Astrocyte (in vitro differentiated cells and primary cell): Measurements from ENCODE around the gene XPNPEP1.

Experiments
- EZH2 ChIP-seq: IDR thresholded peaks from 2 replicates; pipeline ENCODE4 v1.6.1; 2012; ENCODE audit warnings: mild to moderate bottlenecking, low read length, inconsistent platforms; ENCODE audit not compliant: insufficient read depth
- TF ChIP-seq, protein P1 (sequence below): IDR thresholded peaks from 2 replicates; pipeline ENCODE4 v1.5.1; 2011; ENCODE audit warnings: low read depth, mild to moderate bottlenecking, inconsistent platforms, low read length, moderate library complexity; ENCODE audit not compliant: insufficient read depth

DNA sequence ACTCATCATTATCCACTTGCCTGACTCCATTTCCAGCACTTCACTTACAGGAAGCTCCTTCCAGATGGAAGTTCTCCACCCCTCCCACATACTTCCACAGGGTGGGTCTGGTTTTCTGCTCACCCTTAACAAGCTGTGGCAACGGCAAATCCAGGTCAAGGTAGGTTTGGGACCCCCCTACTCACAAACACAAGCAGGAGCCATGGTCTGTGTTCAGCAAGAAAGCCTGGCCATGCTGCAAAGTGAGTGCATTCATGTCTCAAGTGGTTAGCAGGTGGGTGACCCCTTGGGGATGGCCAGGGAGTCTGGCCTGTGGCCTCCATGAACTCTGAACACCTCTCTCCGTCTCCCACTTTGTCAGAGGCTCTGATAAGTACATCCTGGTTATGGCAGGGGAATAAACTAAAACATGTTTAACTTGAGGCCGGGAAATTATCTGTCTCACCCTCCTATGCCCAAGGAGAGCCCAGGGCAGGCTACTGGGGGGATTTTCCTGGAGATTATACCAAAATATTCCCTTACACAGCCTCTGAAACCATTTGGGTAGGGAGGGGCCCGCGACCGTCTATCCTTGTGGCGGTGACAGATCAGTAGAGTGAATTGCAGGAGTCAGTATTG, 844 bp downstream of the XPNPEP1 start:
- TF ChIP-seq, protein P1, sequence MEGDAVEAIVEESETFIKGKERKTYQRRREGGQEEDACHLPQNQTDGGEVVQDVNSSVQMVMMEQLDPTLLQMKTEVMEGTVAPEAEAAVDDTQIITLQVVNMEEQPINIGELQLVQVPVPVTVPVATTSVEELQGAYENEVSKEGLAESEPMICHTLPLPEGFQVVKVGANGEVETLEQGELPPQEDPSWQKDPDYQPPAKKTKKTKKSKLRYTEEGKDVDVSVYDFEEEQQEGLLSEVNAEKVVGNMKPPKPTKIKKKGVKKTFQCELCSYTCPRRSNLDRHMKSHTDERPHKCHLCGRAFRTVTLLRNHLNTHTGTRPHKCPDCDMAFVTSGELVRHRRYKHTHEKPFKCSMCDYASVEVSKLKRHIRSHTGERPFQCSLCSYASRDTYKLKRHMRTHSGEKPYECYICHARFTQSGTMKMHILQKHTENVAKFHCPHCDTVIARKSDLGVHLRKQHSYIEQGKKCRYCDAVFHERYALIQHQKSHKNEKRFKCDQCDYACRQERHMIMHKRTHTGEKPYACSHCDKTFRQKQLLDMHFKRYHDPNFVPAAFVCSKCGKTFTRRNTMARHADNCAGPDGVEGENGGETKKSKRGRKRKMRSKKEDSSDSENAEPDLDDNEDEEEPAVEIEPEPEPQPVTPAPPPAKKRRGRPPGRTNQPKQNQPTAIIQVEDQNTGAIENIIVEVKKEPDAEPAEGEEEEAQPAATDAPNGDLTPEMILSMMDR: no peak
- no peak for TF ChIP-seq EZH2
